DMS53 treated with DMSO at 0.1 percent for 48 hours (cell line): ENCODE measurements around the gene RNF150.

Source experiments
- DNase-seq: peaks from one replicate; lab custom pipeline; 2025; ENCODE audit not compliant: unreplicated experiment; lab: John Stamatoyannopoulos, UW

The RNF150 gene

GRCh38 chr4:141132072-141132708, 1.1 kb downstream of the RNF150 start:
- DNase-seq: no peak

DNA sequence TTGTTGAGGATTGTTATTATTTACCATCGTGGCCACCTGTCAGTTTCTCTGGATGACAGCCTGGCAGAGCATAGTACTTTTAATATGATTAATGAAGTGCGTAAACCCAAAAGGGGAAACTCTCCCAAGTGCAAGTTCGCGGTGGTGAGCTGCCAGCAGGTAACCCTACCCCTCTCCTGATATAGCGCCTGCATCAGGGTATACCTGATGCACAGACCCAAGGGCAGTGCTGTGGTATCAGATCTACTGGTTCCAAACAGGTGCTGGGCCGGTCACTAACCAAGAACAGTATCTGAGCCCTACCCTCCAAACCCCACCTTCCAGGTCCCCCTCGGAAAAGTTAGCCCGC, 1.6 kb downstream of the RNF150 start:
- no peak for DNase-seq

DNA sequence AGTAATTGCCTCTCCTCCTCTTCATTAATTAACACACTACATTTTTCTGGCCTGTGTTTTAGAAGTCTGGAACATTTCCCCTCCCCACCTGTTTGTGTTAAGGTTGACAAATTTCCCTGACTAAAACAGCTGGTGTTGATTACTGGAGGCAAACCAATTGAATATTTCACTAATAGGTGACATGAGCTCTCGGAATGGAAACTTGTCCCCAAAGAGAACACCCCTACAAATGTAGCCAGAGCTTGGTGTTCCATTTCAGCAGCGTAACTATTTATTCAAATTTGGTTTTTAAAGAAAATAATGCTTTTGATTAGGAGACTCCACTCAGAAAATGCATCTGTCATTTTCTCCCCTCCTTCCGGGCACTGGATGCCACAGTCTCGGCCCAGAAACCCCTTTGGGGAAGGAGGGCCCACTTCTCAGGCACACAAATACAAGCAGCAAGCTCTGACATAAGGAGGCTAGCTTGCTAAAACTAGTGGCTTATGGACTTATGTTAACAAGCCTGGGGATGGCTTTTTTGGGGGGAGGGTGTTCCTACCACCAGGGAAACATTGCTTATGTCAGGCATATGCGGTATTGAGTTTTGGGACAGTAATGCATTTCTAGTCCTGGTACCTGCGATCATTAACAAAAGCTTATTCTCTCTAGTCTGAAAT, 2.2 kb downstream of the RNF150 start:
- no peak for DNase-seq

- no peak for DNase-seq
Measured at GRCh38 chr4:141127884-141128283, 5.4 kb downstream of the RNF150 start.

GRCh38 chr4:141126769-141127168, 6.5 kb downstream of the RNF150 start:
- DNase-seq: no peak

- DNase-seq: no peak
Measured at GRCh38 chr4:141124224-141124623, 9.0 kb downstream of the RNF150 start.

DNA sequence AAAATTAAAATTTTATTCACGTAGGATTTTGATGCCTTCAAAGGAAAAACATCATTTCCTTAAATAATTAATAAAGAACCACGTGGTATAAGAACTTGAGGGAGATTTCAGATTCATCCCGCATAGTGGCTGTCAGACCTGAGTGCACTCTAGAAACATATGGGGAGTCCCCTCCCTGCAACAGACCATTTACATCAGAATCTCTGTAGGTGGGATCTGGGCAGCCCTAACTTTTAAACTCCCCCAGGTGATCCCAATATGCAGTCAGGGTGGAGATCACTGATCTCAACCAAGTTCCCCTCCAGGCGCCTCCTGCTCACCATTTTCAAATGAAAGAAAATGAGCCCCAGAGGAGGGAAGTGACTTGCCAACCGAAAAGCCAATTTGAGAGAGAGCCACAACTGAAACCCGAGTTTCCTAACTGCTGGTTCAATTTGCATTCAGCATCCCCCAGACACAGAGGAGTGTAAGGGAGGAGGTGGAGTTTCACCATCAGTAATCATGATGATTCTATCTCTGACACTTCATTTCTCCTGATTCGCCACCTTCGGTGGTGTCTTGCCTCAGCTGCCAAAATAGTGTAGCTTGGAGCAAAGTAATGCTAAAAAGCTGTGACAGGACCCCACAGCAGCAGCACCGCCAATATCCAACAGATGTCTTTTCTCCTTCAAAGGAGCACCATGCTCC, 11.4 kb downstream of the RNF150 start:
- no peak for DNase-seq

DNA sequence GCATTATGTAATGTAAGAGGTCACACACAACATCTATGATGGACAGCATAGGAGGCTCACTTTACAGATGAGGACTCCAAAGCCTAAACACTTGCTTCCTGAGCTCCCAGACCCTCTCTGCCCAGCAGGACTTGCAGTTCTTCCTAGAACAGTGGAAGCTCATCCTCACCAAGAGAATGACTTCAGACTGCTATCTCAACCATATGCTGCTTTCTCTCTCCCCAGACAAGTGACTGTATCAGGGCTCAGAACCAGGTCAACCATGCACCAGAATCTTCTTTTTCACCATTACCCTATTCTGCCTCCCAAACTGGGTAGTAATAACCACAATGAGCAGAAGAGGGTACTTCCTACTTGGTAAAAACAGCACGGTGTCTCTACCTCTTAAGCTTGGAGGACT, 12.2 kb downstream of the RNF150 start:
- DNase-seq: no peak

GRCh38 chr4:141120036-141120593, 13.2 kb downstream of the RNF150 start:
- no peak for DNase-seq

- DNase-seq: no peak
Measured at GRCh38 chr4:141119071-141119470, 14.2 kb downstream of the RNF150 start.

- no peak for DNase-seq
Measured at GRCh38 chr4:141118381-141118780, 14.9 kb downstream of the RNF150 start.

- DNase-seq: no peak
Measured at GRCh38 chr4:141117935-141118334, 15.3 kb downstream of the RNF150 start.

GRCh38 chr4:141109983-141110382, 23.3 kb downstream of the RNF150 start:
- no peak for DNase-seq

- no peak for DNase-seq
Measured at GRCh38 chr4:141107927-141108326, 25.3 kb downstream of the RNF150 start.

DNA sequence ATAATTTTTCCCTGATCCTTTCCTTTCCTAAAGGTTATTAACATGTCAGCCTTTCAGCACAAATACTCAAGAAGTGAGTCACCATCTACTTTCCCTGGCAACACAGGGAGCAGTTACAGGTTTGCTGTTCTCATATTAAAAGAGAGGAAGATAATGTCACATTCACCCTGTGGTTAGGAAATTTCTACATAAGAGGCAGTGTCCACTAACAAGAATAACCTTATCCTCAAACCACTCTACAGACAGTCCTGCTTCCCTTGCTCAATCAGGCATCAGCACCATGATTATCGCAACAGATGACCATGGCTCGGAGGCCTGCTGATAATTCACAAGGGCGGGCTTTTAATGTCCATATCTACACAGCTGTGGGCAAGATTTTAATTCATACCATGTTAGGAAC, 30.9 kb downstream of the RNF150 start:
- no peak for DNase-seq

- DNase-seq: peak; percentile 22
Measured at GRCh38 chr4:141101511-141101910, 31.8 kb downstream of the RNF150 start.

DNA sequence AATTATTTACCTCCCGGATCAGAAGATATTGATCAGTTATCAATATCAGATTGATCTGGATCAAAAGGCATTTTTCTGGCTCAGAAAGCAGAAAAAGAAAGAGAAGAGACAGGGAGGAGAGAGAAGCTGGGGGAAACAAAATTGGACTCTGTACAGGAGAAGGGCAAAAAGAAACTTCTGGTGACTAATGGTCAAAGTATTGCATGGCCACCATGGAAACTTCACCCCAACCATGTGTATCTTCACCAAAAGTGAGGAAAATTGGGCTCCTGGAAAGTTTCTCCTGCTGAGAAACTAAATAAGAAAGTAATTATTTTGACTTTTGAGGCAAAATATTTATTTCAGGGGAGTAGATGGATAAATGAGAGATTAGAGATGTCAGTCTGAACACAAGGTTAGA, 33.9 kb downstream of the RNF150 start:
- DNase-seq: no peak

DNA sequence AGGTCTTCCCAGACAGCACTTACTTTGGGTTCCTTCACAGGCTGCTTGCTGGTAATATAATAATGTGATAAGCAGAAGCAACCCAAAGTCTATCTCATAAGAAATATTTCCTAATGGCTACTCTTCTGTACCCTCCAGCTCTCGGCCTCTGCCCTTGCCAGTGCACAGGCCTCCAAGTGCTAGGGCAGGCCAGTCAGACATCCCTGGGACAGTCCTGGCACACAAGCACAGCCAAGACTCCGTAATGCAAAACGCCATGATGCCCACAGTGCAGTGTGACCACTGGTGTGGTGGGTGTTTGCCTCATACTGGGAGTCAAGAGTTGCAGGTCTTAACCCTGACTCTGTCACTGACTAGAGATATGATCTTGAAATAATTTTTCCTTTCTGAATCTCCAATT, 35.1 kb downstream of the RNF150 start:
- no peak for DNase-seq

- no peak for DNase-seq
Measured at GRCh38 chr4:141090473-141090872, 42.8 kb downstream of the RNF150 start.

- DNase-seq: no peak
Measured at GRCh38 chr4:141081921-141082395, 51.3 kb downstream of the RNF150 start.

DNA sequence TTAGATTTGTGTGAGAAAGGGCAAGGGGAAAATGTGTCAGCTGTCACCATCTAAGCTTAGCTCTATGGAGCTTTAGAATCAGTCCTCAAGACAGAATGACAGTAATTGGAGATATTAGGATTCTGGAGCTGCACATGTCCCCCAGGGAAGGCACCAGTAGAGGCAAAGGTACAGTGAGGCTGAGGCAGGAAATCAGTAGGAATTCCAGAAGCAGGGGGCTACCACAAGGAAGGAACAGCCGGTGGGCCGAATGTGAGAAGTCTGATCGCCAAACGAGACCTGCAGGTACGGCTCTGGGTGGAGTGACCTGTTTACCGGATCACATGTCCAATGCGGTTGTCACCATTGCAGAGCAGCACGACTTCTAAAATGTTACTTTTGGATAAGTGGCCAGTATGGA, 52.6 kb downstream of the RNF150 start:
- no peak for DNase-seq

DNA sequence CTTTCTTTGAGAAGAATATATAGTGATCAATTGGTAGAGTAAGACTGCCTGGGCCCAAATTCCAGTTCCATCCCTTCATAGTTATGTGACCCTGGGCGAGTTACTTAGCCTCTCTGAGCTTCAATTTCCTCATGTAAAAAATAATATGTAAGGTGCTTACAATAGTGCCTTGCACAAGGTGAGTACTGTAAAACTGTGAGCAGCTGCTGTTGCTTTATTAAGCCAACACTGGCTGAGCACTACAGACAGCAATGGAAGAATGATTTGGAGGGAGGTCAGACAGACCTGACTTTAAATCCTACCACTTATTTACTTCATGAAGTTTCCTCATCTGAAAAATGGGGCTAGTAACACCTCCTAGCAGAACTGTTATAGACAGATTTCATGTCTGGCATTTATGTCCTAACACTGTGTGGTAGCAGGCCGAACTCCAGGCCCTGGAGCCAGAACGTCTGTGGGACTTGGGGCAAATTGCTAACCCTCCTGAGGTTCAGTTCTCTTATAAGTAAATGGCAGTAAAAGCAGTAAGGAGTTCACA, 53.8 kb downstream of the RNF150 start:
- DNase-seq: no peak
